ENCODE data around the gene ASCC2. TPM values are rescaled to one million over a fixed set of nuclear protein-coding genes. Genes with fewer than 3 reads are reported as not detected.

ASCC2 gene
- total RNA-seq, 6 experiments from 2014 or later = 41.2 to 56.1 (median 47.4) TPM

- ATAC-seq (no peak), DNase-seq (no peak)
- H3K36me3 ChIP-seq = no peaks in the 10 kb centered on the region
- H3K4me3 ChIP-seq = no peak overlapping the region
- intact Hi-C loops (cut with DNase I) = no loop called here
- H3K4me1 ChIP-seq = no peaks in the 10 kb centered on the region
- 89% methylated on average over 2 of the region's 2 CpGs for WGBS (ENCODE audit: insufficient coverage, low coverage, low lambda C conversion rate, missing lambda C conversion rate)
- no peak overlapping the region for H3K27ac ChIP-seq
- TF ChIP-seq POLR2A (IDR thresholded peaks at IDR 0.05) = no peak
- no peak for TF ChIP-seq CTCF (IDR thresholded peaks at IDR 0.05)
- H3K9me3 ChIP-seq = no peaks in the 10 kb centered on the region
- H3K27me3 ChIP-seq = no peaks in the 10 kb centered on the region
Measured at GRCh38 chr22:29877620-29878019, 39.5 kb upstream of the ASCC2 start.

- H3K9me3 ChIP-seq = no peaks in the 10 kb centered on the region
- DNase-seq (no peak), ATAC-seq (no peak)
- H3K4me3 ChIP-seq = no peak overlapping the region
- no peak overlapping the region for H3K27ac ChIP-seq
- intact Hi-C loops (cut with DNase I) = no loop called here
- TF ChIP-seq POLR2A (IDR thresholded peaks at IDR 0.05) (no peak), CTCF (IDR thresholded peaks at IDR 0.05) (no peak)
- no peaks in the 10 kb centered on the region for H3K4me1 ChIP-seq
- H3K27me3 ChIP-seq = no peaks in the 10 kb centered on the region
- H3K36me3 ChIP-seq = no peaks in the 10 kb centered on the region
- WGBS (ENCODE audit: insufficient coverage, low coverage, low lambda C conversion rate, missing lambda C conversion rate) = 92% methylated on average over 2 of the region's 2 CpGs
Measured at GRCh38 chr22:29873943-29874342, 35.9 kb upstream of the ASCC2 start.

GRCh38 chr22:29872989-29873388, 34.9 kb upstream of the ASCC2 start:
- H3K9me3 ChIP-seq = no peaks in the 10 kb centered on the region
- no peak for TF ChIP-seq POLR2A (IDR thresholded peaks at IDR 0.05)
- no peak for TF ChIP-seq CTCF (IDR thresholded peaks at IDR 0.05)
- DNase-seq = no peak
- no peaks in the 10 kb centered on the region for H3K27me3 ChIP-seq
- H3K4me3 ChIP-seq = no peak overlapping the region
- 76% methylated on average over 4 of the region's 5 CpGs for WGBS (ENCODE audit: insufficient coverage, low coverage, low lambda C conversion rate, missing lambda C conversion rate)
- intact Hi-C loops (cut with DNase I) = no loop called here
- no peak overlapping the region for H3K27ac ChIP-seq
- no peaks in the 10 kb centered on the region for H3K4me1 ChIP-seq
- peak; percentile 42 to 59 (median 47) for ATAC-seq
- no peaks in the 10 kb centered on the region for H3K36me3 ChIP-seq

GRCh38 chr22:29872144-29872893, 34.2 kb upstream of the ASCC2 start:
- Histone ChIP-seq H3K9me3 (no peaks in the 10 kb centered on the region), H3K27ac (no peak overlapping the region), H3K4me3 (no peak overlapping the region), H3K36me3 (no peaks in the 10 kb centered on the region), H3K4me1 (no peaks in the 10 kb centered on the region), H3K27me3 (no peaks in the 10 kb centered on the region)
- DNase-seq (no peak), ATAC-seq (no peak)
- WGBS (ENCODE audit: insufficient coverage, low coverage, low lambda C conversion rate, missing lambda C conversion rate) = 100% methylated on average over 1 of the region's 3 CpGs
- no peak for TF ChIP-seq CTCF (IDR thresholded peaks at IDR 0.05)
- no peak for TF ChIP-seq POLR2A (IDR thresholded peaks at IDR 0.05)
- intact Hi-C loops (cut with DNase I) = no loop called here
